Tibial artery (tissue), 4 donors: ENCODE data around the gene DMTF1.
A peak's percentile ranks its signal among the peaks of the same experiment; 100 is the strongest.

Experiments used
- DNase-seq, 2 donors: peaks; one replicate each; pipeline ENCODE4 v3.0.0-alpha.2; 2019
- H3K27ac ChIP-seq, 2 donors: fragments of 200-600 bp; sonication (generic) in 1 of 2; 1 replicate in 1 of 2; 2 replicates in 1 of 2; pipeline ENCODE4 v1.5.1; 2018 to 2019; ENCODE audit warnings: mild to moderate bottlenecking in 1 of 2
- H3K27me3 ChIP-seq, 2 donors: fragments of 200-600 bp; sonication (generic) in 1 of 2; one replicate each; pipeline versions ENCODE4 v1.5.1 to v1.6.0; 2016 to 2019
- H3K36me3 ChIP-seq, 3 donors: fragments of 200-600 bp; sonication (generic) in 2 of 3; one replicate each; pipeline ENCODE4 v1.5.1; 2016 to 2019; ENCODE audit warnings: mild to moderate bottlenecking in 2 of 3
- H3K4me1 ChIP-seq, 4 donors: fragments of 200-600 bp; sonication (generic) in 2 of 4; 1 replicate in 3 of 4; 2 replicates in 1 of 4; pipeline ENCODE4 v1.5.1; 2016 to 2019
- H3K4me3 ChIP-seq, 2 donors: fragments of 200-600 bp; sonication (generic) in 1 of 2; 1 replicate in 1 of 2; 2 replicates in 1 of 2; pipeline ENCODE4 v1.5.1; 2018 to 2019; ENCODE audit warnings: mild to moderate bottlenecking in 2 of 2
- H3K9me3 ChIP-seq, 3 donors: fragments of 200-600 bp; sonication (generic) in 1 of 3; one replicate each; pipeline ENCODE4 v1.5.1; 2016 to 2019
- intact Hi-C: fragments of 100-400 bp; cut with DNase I; formaldehyde crosslinking; loops from one replicate; pipeline ENCODE4 v1.15.0; 2023; ENCODE audit warnings: low total_unique reads
- TF ChIP-seq, protein P1 (sequence below), 2 experiments: fragments of 200-600 bp in 1 of 2; fragments of 450-650 bp in 1 of 2; IDR thresholded peaks; one replicate each; pipeline ENCODE4 v1.5.1; 2017 to 2019; ENCODE audit warnings: antibody characterized with exemption in 2 of 2, mild to moderate bottlenecking in 1 of 2, moderate library complexity in 1 of 2

The DMTF1 gene, protein sequence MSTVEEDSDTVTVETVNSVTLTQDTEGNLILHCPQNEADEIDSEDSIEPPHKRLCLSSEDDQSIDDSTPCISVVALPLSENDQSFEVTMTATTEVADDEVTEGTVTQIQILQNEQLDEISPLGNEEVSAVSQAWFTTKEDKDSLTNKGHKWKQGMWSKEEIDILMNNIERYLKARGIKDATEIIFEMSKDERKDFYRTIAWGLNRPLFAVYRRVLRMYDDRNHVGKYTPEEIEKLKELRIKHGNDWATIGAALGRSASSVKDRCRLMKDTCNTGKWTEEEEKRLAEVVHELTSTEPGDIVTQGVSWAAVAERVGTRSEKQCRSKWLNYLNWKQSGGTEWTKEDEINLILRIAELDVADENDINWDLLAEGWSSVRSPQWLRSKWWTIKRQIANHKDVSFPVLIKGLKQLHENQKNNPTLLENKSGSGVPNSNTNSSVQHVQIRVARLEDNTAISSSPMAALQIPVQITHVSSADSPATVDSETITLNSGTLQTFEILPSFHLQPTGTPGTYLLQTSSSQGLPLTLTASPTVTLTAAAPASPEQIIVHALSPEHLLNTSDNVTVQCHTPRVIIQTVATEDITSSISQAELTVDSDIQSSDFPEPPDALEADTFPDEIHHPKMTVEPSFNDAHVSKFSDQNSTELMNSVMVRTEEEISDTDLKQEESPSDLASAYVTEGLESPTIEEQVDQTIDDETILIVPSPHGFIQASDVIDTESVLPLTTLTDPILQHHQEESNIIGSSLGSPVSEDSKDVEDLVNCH

DNA sequence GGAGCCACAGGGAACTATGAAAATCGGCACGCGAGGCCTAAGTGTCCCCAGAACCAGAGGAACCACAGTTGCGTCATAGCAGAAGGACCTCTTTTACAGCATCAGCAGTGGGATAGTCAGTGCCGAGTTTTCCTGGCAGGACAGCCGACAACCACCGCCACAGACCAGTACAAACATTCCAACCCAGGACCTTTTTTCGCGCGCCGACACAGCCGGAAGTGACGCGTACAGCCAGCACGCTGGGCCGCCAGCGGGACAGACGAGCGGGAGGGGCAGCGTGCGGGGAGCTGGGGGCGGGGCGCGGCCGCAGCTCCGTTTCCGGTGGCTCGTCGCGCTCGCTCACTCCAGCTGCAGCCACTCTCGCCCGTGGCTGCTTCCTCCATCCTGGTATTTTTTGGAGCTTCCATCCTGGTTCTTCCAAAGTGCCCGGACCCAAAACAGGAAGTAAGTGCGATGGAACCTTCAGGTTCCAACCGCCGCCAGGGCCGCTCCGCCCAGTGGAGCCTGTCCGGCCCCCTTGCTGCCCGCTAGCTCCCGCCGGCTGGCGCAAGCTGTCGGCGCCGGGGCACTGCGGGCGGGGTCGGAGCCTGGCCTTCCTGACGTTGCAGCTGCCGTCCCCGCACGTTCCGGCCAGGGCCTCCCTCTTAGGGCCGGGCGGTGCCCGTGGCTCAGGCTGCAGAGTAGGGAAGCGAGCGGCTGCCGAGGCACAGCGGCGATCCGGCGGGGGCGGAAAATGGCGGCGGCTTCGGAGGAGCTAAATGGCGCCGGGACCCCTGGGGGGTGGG is at the start of gene DMTF1:
DMTF1 (plus strand) TSS at position 342 of the 785 bp plus-strand sequence. CDS start 12,489 bp downstream, outside the sequence.
- TF ChIP-seq, protein P1, sequence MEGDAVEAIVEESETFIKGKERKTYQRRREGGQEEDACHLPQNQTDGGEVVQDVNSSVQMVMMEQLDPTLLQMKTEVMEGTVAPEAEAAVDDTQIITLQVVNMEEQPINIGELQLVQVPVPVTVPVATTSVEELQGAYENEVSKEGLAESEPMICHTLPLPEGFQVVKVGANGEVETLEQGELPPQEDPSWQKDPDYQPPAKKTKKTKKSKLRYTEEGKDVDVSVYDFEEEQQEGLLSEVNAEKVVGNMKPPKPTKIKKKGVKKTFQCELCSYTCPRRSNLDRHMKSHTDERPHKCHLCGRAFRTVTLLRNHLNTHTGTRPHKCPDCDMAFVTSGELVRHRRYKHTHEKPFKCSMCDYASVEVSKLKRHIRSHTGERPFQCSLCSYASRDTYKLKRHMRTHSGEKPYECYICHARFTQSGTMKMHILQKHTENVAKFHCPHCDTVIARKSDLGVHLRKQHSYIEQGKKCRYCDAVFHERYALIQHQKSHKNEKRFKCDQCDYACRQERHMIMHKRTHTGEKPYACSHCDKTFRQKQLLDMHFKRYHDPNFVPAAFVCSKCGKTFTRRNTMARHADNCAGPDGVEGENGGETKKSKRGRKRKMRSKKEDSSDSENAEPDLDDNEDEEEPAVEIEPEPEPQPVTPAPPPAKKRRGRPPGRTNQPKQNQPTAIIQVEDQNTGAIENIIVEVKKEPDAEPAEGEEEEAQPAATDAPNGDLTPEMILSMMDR (IDR thresholded peaks at IDR 0.05) = peak in 1 of 2 experiments; percentile 3

DNA sequence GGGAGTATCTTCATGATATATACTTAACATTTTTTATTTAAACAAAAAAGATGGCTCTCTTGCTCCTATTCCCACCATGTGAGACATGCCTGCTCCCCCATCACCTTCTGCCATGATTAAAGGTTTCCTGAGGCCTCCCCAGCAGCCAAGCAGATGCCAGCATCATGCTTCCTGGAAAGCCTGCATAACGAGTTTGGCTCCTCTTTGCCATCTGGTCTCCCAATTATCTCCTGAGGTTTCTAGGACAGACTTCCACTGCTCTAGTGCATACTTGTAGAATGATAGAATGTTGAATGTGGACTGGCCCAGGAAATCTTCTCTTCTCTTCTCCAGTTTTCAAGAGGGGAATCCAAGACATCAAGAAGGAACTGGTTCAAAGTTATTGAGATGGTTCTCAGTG is 46.9 kb upstream of the DMTF1 start:
- DNase-seq = no peak
- H3K27ac ChIP-seq = no peak overlapping the region
- H3K4me3 ChIP-seq = no peak overlapping the region
- intact Hi-C loops = no loop called here
- H3K27me3 ChIP-seq = peaks cover 0 to 3% of the 10 kb centered on the region in 2 donors
- H3K9me3 ChIP-seq = no peaks in the 10 kb centered on the region
- TF ChIP-seq, protein P1 (IDR thresholded peaks at IDR 0.05) = no peak
- no peaks in the 10 kb centered on the region for H3K36me3 ChIP-seq
- H3K4me1 ChIP-seq = no peaks in the 10 kb centered on the region

More for the DNA sequence above, at the start of gene DMTF1:
- Histone ChIP-seq H3K27ac (peak within 1 kb of the TSS; percentile 99), H3K4me3 (peak within 1 kb of the TSS; percentile 85), H3K9me3 (no peaks in the 10 kb centered on the region), H3K36me3 (no peaks in the 10 kb centered on the region), H3K4me1 (peaks cover 0 to 47% (median 25%) of the 10 kb centered on the region in 4 donors), H3K27me3 (no peaks in the 10 kb centered on the region)
- DNase-seq = peak; percentile 95 to 98
- intact Hi-C loops = loop anchor here (5.0 kb wide), 1 partner anchor 95 kb away; the partner anchor contains the start of gene ELAPOR2

DNA sequence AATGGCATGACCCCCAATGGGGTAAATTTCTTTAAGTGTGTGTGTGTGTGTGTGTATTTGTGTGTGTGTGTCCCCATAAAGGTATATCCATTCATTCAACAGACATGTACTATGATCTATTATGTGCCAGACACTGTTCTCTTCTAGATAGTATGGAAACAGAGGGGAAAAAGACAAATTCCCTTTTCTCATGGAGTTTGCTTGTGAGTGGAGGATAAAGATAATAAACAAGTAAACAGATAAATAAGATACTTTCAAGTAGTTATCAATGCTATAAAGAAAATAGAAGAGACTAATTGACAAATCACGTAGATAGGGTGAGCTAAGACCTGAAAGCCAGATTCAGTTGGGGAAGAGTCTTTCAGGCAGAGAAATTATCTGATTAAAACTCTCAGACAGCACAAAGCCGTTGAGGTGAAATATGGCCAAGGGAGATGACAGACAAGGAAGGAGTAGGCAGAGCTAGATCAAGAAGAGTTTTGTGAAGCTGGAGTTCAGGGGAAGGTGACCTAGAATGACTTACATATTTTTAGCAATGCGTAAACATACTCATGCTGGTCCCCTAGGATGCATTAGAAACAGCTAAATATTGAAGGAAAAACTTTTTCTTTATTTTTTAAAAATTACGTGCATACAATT is 45.2 kb upstream of the DMTF1 start:
- H3K27ac ChIP-seq = no peak overlapping the region
- H3K4me1 ChIP-seq = no peaks in the 10 kb centered on the region
- H3K9me3 ChIP-seq = no peaks in the 10 kb centered on the region
- no peaks in the 10 kb centered on the region for H3K36me3 ChIP-seq
- peaks cover 0 to 3% of the 10 kb centered on the region in 2 donors for H3K27me3 ChIP-seq
- intact Hi-C loops = no loop called here
- no peak for DNase-seq
- TF ChIP-seq, protein P1 (IDR thresholded peaks at IDR 0.05) = no peak
- no peak overlapping the region for H3K4me3 ChIP-seq

DNA sequence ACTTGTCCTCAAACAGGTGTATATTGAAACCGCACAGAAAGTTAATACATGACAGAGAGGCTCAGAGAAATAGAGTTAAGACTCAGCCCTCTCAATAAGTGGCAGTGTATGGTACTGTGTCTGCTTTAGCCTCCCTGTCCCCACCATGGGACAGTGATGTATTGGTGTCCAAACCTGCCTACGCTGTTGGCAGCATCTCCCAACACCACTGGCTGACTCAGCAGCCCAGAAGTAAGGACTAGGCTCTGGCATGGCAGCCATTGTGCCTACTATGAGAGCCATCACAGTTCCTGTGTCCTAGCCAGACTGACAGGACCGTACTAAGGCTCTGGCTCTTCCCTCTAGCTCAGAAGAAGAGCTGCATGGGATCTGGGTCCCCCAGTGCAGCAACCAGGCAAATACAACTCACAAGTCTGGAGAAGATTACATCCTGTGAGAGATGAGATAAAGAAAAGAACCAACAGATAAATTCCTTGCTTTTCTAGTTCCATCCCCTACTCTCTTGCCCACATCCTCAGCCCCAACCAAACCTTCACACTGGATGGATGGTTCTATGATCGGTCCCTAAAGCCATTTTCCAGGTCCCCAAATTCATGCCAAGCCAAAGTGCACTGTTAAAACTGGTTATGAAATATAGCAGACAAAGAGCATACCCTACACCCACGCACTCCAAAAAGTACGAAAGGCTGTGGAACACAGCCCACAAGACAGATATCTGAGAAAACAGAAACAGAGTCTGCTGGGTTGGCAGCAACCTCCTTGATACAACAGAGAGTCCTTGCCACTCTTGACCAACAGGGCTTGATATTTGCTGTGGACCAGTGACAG is 44.1 kb upstream of the DMTF1 start:
- H3K4me3 ChIP-seq = no peak overlapping the region
- H3K27ac ChIP-seq = no peak overlapping the region
- intact Hi-C loops = no loop called here
- TF ChIP-seq, protein P1 (IDR thresholded peaks at IDR 0.05) = no peak
- H3K36me3 ChIP-seq = no peaks in the 10 kb centered on the region
- H3K4me1 ChIP-seq = no peaks in the 10 kb centered on the region
- peaks cover 0 to 3% of the 10 kb centered on the region in 2 donors for H3K27me3 ChIP-seq
- H3K9me3 ChIP-seq = peaks cover 0 to 2% (median 0%) of the 10 kb centered on the region in 3 donors
- DNase-seq = no peak
